Upper lobe of left lung (tissue), 4 donors: ENCODE measurements around the gene OPCML.

Experiments used
- CTCF ChIP-seq, 6 experiments: fragments of 450-650 bp in 4 of 6; fragments of 200-600 bp in 2 of 6; sonication (generic) in 2 of 6; IDR thresholded peaks; one replicate each; pipeline ENCODE4 v1.5.1; 2016 to 2019; ENCODE audit warnings: antibody characterized with exemption in 6 of 6
- EP300 ChIP-seq, 4 donors: sonication (generic); formaldehyde crosslinking; IDR thresholded peaks; one replicate each; pipeline ENCODE4 v1.5.1; 2017; ENCODE audit warnings: antibody characterized with exemption in 4 of 4, control low read depth in 2 of 4
- POLR2A ChIP-seq, 4 donors: fragments of 450-650 bp; IDR thresholded peaks; one replicate each; pipeline ENCODE4 v1.5.1; 2016 to 2017; ENCODE audit warnings: antibody characterized with exemption in 4 of 4, mild to moderate bottlenecking in 2 of 4
- POLR2AphosphoS5 ChIP-seq, 2 donors: sonication (generic); formaldehyde crosslinking; IDR thresholded peaks; one replicate each; pipeline ENCODE4 v1.5.1; 2017; ENCODE audit warnings: antibody characterized with exemption in 2 of 2

- TF ChIP-seq POLR2AphosphoS5 (IDR thresholded peaks at IDR 0.05) = no peak
- TF ChIP-seq CTCF (IDR thresholded peaks at IDR 0.05) = no peak
- TF ChIP-seq POLR2A (IDR thresholded peaks at IDR 0.05) = no peak
- no peak for TF ChIP-seq EP300 (IDR thresholded peaks at IDR 0.05)
Measured at GRCh38 chr11:133175103-133175502, 357.2 kb downstream of the OPCML start.
